Hepatic stellate cell (primary cell): ENCODE results near the gene HRAS.
"Not testable (repeated sequence)": the region's sequence is repeated elsewhere in the genome, so short reads cannot be mapped to it uniquely, and the experiment has no call there.

ENCODE experiments used
- DNase-seq: peaks from one replicate; pipeline ENCODE4 v3.0.0; 2011; ENCODE audit warnings: low spot score

Gene HRAS

GRCh38 chr11:532986-533585, 2.3 kb downstream of the HRAS start:
- no peak for DNase-seq

- no peak for DNase-seq
Observed at GRCh38 chr11:532527-532985, 2.8 kb downstream of the HRAS start.

GRCh38 chr11:531919-532526, 3.4 kb downstream of the HRAS start:
- DNase-seq = no peak

GRCh38 chr11:530960-531831, 4.2 kb downstream of the HRAS start:
- no peak for DNase-seq

- DNase-seq = no peak
Observed at GRCh38 chr11:529728-530411, 5.5 kb downstream of the HRAS start.

- no peak for DNase-seq
Observed at GRCh38 chr11:528815-529727, 6.3 kb downstream of the HRAS start.

- DNase-seq = no peak
Observed at GRCh38 chr11:528166-528814, 7.1 kb downstream of the HRAS start.

GRCh38 chr11:526192-526591, 9.2 kb downstream of the HRAS start:
- no peak for DNase-seq

- no peak for DNase-seq
Observed at GRCh38 chr11:521177-521688, 14.1 kb downstream of the HRAS start.

- no peak for DNase-seq
Observed at GRCh38 chr11:520428-521176, 14.8 kb downstream of the HRAS start.

GRCh38 chr11:518463-519202, 16.7 kb downstream of the HRAS start:
- DNase-seq = peak; percentile 91

GRCh38 chr11:516918-517685, 18.3 kb downstream of the HRAS start:
- DNase-seq = not testable (repeated sequence)

GRCh38 chr11:516400-516799, 19.0 kb downstream of the HRAS start:
- no peak for DNase-seq

- DNase-seq = no peak
Observed at GRCh38 chr11:515131-515530, 20.2 kb downstream of the HRAS start.

GRCh38 chr11:514606-515005, 20.8 kb downstream of the HRAS start:
- DNase-seq = no peak

GRCh38 chr11:512761-513595, 22.4 kb downstream of the HRAS start:
- DNase-seq = no peak

GRCh38 chr11:508956-509355, 26.4 kb downstream of the HRAS start:
- DNase-seq = no peak
